Measurements from ENCODE around the gene SMIM1. TPM values are rescaled to one million over a fixed set of nuclear protein-coding genes. Genes with fewer than 3 reads are reported as not detected.

SMIM1 gene
- total and polyA plus RNA-seq, 9 of the 15 experiments (the other 6 are each of a cell fraction or from before 2014, with no cell fraction given), result 2.3 to 125 (median 24.3) TPM

DNA sequence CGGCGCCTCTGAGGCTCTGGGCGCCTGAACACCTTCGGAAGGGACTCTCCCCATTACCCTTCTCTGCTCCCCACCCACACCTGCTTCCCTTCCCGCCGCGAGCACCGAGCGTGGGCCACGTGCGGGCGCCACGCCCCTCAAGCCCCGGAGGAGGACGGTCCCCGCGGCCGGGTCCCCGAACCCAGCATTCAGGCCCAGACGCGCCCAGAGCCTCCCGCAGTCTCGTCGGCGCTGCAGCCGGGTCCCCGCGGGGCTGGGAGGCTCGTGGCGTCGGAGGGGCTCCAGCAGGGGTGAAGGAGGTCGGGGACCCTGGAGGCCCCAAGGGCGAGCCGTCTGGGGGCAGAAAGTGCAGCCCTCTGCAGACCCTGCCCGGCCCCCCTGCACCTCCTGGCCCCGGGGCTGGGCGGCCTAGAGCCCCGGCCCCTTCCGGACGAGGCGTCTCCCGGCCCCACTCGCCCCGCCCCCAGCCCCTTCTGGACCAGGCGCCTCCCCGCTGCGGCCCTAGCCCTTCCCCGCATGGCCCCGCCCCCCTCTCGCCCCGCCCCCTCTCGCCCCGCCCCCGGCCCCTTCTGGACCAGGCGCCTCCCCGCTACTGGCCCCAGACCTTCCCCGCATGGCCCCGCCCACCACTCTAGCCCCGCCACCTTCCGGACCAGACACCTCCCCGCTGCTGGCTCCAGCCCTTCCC lies 378 bp upstream of the SMIM1 start (continued):
- TF ChIP-seq ADNP (tag; IDR thresholded peaks at IDR 0.05) (no peak), SIN3A (IDR thresholded peaks at IDR 0.05; ENCODE audit: borderline replicate concordance in 2 of 2, control insufficient read depth in 1 of 2, low read depth in 2 of 2, low read length in 2 of 2) (peak; percentile 92 to 94; a peak in 3 of 4 replicates), E2F3 (CRISPR knock-in tag; IDR thresholded peaks at IDR 0.05) (peak; percentile 78; the same call in 1 of the 2 replicates), POLR3A (IDR thresholded peaks at IDR 0.05; ENCODE audit: borderline replicate concordance, extremely low read depth, insufficient read depth, insufficient read length) (no peak), KDM5B (IDR thresholded peaks at IDR 0.05; ENCODE audit: insufficient replicate concordance, low read depth, low read length) (peak; percentile 67)
- TF ChIP-seq, protein P1, sequence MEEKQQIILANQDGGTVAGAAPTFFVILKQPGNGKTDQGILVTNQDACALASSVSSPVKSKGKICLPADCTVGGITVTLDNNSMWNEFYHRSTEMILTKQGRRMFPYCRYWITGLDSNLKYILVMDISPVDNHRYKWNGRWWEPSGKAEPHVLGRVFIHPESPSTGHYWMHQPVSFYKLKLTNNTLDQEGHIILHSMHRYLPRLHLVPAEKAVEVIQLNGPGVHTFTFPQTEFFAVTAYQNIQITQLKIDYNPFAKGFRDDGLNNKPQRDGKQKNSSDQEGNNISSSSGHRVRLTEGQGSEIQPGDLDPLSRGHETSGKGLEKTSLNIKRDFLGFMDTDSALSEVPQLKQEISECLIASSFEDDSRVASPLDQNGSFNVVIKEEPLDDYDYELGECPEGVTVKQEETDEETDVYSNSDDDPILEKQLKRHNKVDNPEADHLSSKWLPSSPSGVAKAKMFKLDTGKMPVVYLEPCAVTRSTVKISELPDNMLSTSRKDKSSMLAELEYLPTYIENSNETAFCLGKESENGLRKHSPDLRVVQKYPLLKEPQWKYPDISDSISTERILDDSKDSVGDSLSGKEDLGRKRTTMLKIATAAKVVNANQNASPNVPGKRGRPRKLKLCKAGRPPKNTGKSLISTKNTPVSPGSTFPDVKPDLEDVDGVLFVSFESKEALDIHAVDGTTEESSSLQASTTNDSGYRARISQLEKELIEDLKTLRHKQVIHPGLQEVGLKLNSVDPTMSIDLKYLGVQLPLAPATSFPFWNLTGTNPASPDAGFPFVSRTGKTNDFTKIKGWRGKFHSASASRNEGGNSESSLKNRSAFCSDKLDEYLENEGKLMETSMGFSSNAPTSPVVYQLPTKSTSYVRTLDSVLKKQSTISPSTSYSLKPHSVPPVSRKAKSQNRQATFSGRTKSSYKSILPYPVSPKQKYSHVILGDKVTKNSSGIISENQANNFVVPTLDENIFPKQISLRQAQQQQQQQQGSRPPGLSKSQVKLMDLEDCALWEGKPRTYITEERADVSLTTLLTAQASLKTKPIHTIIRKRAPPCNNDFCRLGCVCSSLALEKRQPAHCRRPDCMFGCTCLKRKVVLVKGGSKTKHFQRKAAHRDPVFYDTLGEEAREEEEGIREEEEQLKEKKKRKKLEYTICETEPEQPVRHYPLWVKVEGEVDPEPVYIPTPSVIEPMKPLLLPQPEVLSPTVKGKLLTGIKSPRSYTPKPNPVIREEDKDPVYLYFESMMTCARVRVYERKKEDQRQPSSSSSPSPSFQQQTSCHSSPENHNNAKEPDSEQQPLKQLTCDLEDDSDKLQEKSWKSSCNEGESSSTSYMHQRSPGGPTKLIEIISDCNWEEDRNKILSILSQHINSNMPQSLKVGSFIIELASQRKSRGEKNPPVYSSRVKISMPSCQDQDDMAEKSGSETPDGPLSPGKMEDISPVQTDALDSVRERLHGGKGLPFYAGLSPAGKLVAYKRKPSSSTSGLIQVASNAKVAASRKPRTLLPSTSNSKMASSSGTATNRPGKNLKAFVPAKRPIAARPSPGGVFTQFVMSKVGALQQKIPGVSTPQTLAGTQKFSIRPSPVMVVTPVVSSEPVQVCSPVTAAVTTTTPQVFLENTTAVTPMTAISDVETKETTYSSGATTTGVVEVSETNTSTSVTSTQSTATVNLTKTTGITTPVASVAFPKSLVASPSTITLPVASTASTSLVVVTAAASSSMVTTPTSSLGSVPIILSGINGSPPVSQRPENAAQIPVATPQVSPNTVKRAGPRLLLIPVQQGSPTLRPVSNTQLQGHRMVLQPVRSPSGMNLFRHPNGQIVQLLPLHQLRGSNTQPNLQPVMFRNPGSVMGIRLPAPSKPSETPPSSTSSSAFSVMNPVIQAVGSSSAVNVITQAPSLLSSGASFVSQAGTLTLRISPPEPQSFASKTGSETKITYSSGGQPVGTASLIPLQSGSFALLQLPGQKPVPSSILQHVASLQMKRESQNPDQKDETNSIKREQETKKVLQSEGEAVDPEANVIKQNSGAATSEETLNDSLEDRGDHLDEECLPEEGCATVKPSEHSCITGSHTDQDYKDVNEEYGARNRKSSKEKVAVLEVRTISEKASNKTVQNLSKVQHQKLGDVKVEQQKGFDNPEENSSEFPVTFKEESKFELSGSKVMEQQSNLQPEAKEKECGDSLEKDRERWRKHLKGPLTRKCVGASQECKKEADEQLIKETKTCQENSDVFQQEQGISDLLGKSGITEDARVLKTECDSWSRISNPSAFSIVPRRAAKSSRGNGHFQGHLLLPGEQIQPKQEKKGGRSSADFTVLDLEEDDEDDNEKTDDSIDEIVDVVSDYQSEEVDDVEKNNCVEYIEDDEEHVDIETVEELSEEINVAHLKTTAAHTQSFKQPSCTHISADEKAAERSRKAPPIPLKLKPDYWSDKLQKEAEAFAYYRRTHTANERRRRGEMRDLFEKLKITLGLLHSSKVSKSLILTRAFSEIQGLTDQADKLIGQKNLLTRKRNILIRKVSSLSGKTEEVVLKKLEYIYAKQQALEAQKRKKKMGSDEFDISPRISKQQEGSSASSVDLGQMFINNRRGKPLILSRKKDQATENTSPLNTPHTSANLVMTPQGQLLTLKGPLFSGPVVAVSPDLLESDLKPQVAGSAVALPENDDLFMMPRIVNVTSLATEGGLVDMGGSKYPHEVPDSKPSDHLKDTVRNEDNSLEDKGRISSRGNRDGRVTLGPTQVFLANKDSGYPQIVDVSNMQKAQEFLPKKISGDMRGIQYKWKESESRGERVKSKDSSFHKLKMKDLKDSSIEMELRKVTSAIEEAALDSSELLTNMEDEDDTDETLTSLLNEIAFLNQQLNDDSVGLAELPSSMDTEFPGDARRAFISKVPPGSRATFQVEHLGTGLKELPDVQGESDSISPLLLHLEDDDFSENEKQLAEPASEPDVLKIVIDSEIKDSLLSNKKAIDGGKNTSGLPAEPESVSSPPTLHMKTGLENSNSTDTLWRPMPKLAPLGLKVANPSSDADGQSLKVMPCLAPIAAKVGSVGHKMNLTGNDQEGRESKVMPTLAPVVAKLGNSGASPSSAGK (IDR thresholded peaks at IDR 0.05), result peak; percentile 88
- TF ChIP-seq, protein P2, sequence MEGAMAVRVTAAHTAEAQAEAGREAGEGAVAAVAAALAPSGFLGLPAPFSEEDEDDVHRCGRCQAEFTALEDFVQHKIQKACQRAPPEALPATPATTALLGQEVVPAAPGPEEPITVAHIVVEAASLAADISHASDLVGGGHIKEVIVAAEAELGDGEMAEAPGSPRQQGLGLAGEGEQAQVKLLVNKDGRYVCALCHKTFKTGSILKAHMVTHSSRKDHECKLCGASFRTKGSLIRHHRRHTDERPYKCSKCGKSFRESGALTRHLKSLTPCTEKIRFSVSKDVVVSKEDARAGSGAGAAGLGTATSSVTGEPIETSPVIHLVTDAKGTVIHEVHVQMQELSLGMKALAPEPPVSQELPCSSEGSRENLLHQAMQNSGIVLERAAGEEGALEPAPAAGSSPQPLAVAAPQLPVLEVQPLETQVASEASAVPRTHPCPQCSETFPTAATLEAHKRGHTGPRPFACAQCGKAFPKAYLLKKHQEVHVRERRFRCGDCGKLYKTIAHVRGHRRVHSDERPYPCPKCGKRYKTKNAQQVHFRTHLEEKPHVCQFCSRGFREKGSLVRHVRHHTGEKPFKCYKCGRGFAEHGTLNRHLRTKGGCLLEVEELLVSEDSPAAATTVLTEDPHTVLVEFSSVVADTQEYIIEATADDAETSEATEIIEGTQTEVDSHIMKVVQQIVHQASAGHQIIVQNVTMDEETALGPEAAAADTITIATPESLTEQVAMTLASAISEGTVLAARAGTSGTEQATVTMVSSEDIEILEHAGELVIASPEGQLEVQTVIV (CRISPR knock-in tag; IDR thresholded peaks at IDR 0.05; ENCODE audit: borderline replicate concordance), result no peak
